Raji (cell line): Measurements from ENCODE around the gene PTPRQ.

Experiments used
- POLR2A ChIP-seq: IDR thresholded peaks from 2 replicates; pipeline ENCODE4 v1.6.1; 2011; ENCODE audit warnings: low read depth, low read length, control low read depth; ENCODE audit not compliant: insufficient read depth

Gene PTPRQ

DNA sequence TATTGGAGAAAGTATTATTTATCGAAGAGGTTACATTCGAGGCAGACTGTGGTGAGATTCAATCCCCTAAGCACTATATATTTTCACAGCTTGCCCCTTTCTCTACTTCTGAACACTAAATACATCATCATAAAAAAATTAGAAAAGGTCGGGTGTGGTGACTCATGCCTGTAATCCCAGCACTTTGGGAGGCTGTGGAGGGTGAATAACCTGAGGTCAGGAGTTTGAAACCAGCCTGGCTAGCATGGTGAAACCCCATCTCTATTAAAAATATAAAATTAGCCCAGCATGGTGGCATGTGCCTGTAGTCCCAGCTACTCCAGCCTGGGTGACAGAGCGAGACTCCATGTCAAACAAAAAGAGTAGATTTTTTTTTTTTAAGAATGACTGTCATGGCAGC lies 192.8 kb downstream of the PTPRQ start:
- TF ChIP-seq POLR2A = no peak

DNA sequence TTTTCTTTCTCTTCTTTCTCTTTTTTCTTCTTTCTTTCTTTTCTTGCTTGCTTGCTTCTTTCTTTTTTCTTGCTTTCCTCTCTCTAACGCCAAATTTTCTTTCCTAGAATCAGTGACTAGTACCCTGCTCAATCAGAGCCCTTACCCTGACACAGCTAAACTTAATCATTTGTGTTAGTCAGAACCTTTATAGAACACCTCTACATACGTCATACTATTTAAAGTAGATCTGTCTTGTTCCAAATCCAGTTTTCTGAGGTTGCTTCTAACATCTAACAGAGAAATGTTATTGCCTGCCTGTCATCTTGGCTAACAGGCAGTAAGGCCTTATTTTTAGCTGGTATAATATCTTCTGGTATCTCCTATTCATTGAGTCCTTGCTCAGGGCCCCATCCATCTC lies 197.9 kb downstream of the PTPRQ start:
- TF ChIP-seq POLR2A = no peak

DNA sequence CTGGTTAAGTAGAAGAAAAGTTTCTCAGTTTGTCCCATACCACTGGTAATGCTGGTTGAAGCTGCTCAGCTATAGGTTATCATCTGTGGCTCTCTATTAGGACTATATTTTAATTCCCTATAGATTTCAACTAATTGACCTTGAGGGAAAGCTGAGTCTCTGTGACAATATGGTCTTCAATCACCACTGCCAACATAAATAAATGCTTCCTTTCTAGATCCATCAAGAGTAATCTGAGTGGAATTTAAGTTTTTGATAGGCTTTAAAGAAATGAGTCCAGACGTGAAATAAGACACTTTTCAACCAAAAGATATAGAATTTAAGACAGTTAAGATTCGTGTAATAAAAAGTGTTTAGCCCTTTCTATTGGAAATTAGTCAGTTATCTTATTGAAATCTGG lies 199.9 kb downstream of the PTPRQ start:
- no peak for TF ChIP-seq POLR2A

DNA sequence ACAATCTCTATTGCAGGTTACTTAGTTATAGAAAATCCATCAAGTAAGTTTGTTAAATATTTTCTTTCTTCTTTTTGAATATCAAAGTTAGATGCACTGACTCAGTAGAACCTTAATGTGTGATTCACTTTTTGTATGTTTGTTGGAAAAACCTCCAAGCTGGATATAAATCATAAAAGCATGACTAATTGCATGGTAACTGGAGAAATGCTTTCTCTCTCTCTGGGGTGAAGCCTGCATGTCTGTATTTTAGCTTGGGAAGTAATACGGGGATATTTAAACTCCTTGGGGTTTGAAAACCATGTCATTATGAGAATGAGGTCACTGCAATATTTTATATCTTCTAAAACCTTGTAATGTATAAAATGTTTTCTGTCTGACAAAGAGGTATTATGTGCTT lies 204.8 kb downstream of the PTPRQ start:
- TF ChIP-seq POLR2A = no peak

DNA sequence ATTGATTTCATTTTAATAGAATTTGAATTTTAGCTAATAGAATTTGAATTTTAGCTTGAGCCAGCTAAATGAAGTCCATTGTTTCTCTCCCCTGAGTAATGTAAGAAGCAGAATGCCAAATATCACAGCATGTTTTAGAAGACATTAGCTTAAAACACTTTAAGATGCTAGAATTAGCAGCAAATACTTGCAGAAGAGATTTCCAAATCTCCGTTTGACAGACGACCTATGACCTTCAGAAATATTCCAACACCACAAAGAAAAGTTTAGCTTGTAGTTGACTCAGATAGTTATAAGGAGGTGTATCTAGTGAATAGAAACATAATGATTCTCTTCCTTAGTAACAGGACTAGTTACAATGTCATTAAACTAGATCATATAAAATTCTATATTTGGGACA lies 211.7 kb downstream of the PTPRQ start:
- no peak for TF ChIP-seq POLR2A

DNA sequence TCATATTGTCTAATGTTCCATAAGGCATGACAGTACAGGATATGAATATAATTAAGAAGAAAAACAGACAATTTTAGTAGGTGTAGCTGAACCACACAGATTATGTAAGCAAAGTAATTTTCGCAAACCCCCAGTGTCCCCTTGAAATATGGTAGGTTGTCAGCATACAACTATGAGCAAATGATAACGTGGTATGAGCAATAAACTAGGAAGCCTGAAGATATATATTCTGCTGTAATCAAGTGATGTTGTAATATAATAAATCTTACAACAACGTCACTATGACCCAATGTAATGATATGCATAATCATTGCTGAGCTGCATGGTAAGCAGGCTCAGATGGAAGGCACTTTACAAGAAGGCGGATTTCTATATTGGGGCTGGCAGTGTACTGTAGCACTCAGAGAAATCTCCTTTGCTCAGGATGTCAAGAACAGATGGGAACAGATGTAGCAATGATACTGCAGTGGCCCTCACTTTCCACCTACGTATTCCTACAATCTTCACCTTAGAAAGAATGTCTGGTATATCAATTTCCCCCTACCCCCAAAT lies 215.6 kb downstream of the PTPRQ start:
- TF ChIP-seq POLR2A = no peak

DNA sequence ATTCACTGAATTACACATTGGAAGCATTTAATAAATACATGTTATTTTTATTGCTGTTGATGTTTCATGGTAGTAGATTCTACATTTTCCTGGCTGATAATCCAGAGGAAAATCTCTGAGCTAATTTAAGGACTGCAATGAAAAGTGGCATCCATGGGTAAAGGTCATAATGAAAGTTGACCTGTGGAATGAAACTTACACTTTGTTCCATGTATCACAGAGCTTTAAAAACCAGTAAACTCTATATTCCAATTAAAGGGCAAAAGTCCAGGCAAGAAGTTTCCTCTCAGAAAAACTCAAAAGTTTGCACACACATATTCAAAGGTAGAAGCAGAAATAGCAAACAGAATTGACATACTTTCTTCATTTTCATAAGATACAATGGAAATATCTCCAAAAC lies 218.6 kb downstream of the PTPRQ start:
- no peak for TF ChIP-seq POLR2A

DNA sequence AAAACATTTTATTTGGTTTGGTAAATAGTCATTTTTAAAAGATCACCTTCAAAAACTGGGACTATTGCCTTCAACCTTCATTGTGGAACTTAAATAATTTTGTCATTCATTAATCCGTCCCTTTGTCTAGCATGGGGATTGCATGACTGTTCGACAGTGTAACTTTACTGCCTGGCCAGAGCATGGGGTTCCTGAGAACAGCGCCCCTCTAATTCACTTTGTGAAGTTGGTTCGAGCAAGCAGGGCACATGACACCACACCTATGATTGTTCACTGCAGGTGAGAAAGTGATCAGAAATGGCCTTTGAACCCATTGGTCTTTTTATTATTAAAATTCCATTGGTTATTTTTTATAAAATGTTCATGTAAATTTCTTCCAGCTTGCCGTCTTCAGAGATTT lies 226.2 kb downstream of the PTPRQ start:
- TF ChIP-seq POLR2A = no peak

DNA sequence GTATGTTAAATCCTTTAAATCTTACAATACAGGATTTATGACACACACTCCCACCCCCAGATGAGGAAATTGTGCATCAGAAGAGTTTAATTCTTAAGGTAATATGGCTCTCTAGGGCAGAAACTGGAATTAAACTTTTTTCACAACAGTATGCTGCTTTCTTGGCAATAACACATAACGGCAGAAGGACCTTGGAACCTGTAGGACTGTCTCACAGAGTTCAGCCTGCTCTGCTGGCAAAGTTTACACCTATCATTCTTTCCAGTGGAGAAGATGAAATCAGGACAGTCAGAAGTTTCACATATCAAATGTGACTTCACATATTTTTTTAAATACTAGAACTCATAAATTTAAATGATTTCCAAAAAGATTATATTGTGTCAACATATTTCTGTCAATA lies 232.8 kb downstream of the PTPRQ start:
- TF ChIP-seq POLR2A = no peak

DNA sequence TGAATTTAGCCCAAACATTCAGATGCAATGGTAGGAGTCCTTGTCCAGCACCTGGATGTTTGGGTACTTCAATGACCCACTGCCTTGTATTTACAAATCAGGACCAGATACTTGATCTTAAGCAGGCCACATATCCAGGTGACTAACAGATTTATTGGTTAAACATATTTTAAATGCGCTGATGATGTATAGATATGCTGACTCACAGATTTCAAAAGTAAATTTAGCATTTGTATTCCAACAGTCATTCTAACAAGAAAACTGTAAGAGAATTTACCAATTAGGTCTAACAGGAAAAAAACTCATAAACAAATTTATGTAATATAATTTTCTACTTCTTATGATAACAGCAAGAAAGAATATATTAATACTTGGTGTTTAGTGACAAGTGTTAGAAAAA lies 234.0 kb downstream of the PTPRQ start:
- TF ChIP-seq POLR2A = no peak

DNA sequence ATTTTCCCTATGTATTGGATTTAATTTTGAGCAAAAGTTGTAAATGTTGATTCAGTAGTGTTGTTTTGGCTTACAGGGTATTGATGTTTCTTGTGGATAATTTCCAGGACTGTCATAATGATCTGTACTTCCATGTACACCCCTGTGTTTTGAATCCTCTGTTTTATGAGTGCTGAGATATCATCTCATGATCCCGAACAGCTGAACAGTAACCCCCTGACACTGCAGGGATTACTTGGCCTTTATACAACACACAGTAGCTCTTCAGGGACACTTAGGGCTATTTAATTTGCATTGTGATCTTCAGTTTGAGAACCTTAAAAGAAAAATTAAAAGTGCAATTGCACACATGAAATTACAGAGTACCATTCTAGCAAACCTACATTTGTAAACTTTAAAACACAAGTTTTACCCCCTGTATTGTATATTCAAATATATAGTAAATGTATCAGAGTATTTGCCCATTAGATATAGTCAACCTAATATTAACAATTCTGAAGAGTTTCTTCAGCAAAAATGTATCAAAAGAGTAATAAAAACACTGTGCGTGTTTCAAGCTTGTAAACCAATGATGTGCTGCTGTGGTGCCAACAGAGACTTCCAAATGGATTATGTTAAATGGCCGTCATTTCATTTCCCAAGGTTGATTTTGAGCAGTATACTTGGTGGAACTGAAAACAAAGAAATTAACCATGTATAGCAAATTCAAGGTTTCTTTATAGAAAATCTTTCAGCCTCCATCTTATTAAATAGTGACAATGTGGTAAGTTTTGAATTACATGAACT lies 235.5 kb downstream of the PTPRQ start:
- TF ChIP-seq POLR2A = no peak

DNA sequence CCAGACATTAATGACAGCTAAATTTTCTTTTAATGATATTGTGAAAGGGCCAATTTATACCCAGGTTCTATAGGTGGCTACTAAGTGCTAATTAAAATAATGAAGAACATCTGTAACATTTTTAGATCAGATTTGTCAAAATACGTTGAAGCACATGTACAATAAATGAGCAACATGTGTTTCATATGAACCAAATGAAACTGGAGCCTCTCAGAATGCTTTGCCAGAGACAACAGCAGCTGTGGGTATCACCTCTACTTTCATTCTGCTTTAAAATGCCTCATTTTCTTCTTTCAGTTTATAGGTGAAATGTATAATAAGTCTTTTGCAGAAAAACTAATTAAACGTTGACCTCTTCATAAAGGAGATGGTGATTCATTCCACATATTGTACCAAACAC lies 237.3 kb downstream of the PTPRQ start:
- TF ChIP-seq POLR2A = no peak

DNA sequence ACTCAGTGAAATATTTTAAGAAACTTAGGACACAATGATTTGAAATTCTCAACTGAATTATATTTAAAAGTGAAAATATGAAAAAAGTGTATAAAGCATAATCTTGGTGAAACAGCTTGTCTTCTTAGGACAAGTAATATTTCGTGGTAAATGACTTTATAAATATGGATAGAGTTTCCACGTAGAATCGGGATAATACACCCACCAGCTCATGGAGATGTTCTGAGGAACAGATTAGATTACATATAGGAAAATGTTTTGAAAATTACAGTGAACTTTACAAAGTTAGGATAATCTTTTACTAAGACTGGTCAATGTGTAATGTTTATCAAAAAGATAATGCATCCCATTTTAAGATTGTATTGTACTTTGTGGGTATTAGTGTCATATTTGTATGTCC lies 237.8 kb downstream of the PTPRQ start:
- TF ChIP-seq POLR2A = no peak

DNA sequence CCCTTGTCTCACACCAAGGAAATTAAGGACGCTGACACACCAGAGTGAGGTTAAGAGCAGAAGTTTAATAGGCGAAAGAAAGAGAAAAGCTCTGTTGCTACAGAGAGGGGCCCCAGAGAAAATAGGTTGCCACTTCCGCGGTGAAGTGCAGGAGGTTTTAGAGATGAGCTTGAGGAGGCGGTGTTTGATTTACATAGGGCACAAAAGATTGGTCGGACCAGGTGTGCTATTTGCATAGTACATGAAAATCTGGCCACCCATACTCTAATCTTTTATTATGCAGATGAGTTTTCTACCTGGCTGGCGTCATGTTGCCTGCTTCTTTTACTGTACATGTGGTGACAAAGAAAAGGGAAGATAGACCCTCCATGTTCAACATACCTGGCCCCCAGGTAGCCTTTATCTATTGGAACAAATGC lies 240.1 kb downstream of the PTPRQ start:
- TF ChIP-seq POLR2A = no peak

DNA sequence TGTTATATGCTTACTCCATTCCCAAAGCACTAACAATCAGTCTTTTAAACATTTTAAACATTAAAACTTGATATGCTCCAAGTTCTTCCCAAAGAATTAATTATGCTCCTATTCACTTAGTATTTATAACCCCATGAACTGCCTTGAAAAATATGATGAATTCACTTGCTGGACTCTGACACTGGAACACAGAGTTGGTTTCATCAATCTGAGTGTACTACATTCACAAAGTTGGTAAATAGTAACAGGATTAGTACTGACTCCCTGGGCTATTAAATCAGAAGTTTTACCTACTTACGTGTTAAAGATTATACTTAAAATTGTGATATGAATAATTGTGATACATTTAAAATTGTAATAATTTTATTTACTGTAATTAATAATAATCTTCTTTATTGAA lies 246.1 kb downstream of the PTPRQ start:
- TF ChIP-seq POLR2A = no peak

DNA sequence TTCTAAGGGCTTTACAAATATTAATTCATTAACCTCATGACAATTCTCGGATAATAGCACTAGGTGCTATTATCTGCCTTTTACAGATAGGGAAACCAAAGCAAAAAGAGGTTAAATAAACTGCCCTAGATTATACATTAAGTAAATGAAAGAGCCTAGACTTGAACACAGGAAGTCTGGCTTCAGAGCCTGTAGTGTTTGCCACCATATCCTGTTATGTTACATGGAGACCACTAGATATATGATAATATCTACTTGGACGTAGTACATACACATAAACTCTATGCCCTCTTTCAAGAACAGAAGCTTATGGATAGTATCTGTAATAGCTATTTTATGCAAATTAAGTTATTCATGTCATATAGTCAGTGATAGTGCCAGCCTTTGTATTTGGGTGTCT lies 246.5 kb downstream of the PTPRQ start:
- no peak for TF ChIP-seq POLR2A

DNA sequence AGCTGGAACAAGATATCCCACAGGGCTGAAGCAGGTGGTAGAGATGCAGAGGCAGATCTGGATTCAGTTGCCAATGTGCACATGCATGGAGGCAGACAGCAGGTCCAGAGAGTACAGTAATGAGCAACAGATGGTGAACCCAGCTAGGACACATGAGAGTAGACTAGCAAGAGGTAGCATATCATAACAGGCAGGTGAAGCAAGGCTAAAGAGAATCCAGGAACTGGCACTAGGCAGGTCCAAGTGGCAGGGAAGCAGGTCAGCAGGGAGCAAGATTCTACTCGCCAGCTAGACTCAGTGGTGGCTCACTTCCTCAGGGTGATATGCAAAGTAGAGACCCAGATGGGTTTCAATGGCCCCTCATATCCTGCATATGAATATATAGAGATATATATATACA lies 248.1 kb downstream of the PTPRQ start:
- no peak for TF ChIP-seq POLR2A
